22Rv1 (cell line): ENCODE data around the gene ELK3.

Experiments
- H3K27ac ChIP-seq: fragments of 450-650 bp; 2 replicates; pipeline ENCODE4 v1.5.1; 2017
- ZFX ChIP-seq: fragments of 450-650 bp; IDR thresholded peaks from 2 replicates; pipeline ENCODE4 v1.6.1; 2017; ENCODE audit warnings: antibody characterized with exemption, borderline replicate concordance
- TF ChIP-seq, protein P1 (sequence below): fragments of 450-650 bp; IDR thresholded peaks from 2 replicates; pipeline ENCODE4 v1.5.1; 2017; ENCODE audit warnings: mild to moderate bottlenecking

ELK3 gene

DNA sequence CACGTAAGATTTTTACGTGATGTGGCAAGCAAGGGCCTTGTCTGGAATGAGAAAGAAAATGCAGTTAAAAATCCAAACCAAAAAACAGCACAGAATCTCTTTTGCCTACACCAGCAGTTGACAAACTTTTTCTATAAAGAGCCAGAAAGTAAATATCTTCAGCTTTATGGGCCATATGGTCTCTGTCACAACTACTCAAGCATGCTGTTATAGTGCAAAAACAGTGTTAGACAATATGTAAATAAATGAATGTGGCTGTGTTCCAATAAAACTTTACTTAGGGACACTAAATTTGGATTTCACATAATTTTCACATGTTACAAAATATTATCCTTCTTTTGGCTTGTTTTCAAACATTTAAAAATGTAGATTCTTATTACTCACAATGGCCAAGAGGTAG is 6.2 kb upstream of the ELK3 start:
- TF ChIP-seq ZFX: no peak
- TF ChIP-seq, protein P1, sequence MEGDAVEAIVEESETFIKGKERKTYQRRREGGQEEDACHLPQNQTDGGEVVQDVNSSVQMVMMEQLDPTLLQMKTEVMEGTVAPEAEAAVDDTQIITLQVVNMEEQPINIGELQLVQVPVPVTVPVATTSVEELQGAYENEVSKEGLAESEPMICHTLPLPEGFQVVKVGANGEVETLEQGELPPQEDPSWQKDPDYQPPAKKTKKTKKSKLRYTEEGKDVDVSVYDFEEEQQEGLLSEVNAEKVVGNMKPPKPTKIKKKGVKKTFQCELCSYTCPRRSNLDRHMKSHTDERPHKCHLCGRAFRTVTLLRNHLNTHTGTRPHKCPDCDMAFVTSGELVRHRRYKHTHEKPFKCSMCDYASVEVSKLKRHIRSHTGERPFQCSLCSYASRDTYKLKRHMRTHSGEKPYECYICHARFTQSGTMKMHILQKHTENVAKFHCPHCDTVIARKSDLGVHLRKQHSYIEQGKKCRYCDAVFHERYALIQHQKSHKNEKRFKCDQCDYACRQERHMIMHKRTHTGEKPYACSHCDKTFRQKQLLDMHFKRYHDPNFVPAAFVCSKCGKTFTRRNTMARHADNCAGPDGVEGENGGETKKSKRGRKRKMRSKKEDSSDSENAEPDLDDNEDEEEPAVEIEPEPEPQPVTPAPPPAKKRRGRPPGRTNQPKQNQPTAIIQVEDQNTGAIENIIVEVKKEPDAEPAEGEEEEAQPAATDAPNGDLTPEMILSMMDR: no peak
- H3K27ac ChIP-seq: no peak overlapping the region

DNA sequence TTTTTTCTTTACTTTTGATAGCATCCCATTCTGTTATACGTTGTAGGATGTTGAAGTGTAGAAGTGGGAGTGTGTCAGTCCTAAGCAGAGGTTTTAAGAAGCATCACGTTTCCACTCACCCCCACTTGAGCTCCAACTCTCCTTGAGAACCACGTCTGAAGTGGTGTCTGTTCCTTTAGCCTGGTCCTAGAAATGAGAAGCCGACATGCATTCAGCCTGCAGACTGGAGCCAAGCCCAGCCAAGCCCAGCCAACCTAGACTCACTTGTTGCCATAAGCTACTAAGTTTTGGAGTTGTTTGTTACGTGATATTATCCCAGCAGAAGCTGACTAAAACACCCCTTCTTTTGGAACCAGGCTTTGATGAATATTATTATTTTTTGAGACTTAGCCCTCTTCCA is 4.4 kb upstream of the ELK3 start:
- no peak for TF ChIP-seq ZFX
- TF ChIP-seq, protein P1: no peak
- H3K27ac ChIP-seq: no peak overlapping the region

DNA sequence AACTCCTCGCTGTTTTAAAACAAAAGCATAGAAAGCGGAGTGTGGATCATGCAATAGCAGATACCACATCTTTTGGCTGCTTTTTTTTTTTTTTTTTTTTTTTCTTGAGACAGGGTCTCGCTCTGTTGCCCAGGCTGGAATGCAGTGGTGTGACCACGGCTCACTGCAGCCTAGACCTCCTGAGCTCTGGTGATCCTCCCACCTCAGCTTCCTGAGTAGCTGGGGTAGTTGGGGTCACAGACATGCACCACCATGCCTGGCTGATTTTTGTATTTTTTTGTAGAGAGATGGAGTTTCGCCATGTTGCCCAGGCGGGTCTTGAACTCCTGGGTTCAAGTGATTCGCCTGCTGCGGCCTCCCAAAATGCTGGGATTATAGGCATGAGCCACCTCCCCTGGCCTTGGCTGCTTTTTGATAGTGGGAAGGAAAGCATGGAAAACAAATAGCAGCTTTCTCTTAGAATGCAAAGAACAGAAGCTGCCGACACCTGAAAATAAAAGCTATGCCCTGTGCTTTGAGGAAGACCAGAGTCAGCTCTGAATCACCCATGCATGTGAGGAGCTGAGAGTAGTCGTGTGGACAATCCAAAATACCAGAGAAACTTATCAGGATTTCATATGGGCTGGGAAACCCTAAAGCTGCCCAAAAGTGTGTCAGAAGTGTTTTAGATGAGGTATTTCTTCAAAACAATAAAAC is 3.6 kb upstream of the ELK3 start:
- no peak for TF ChIP-seq ZFX
- TF ChIP-seq, protein P1: no peak
- H3K27ac ChIP-seq: no peak overlapping the region

DNA sequence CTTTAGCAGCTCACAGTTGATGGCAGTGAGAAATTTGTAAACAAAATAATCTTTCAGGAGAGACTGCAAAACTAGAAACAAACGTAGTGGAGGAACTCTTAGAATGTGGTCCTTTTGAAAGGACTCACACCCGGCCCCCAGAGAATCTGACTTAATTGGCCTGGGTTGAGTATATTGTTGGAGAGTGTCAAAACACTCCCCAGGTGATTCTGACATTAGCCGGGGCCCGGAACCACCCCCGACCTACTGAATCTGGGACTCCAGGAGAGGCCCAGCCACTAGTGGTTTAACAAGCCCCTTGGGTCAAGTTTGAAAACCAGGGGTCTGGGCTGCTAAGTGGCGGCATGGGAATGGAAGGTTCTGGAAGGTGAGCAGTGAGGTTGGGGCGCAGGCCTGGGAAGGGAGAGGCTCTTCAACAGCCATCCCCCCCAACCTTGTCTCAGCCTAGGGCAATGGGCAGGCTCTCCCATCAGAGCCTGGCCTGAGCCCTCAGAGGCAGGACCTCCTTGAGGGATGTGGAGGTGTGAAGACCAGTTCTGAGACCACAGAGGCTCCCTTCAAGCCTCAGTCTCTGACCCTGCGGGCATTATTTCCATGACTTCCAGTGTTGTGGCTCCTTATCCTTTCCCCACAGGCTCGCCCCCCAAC is 1.1 kb upstream of the ELK3 start:
- no peak overlapping the region for H3K27ac ChIP-seq

DNA sequence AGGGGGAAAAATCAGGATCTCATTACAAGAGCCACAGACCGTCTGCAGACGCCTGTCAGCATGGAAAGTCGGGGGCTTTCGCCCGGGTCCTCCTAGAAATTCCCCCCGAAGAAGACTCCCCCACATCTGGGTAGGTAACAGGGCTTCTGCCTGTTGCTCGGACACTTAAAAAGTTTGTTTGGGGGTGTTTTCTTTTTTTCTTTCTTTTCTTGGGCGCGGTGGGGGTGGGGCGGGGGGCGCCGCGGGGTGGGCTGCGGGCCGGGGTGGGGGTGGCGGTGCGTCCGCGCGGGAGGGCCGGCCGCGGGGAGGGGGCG is 358 bp downstream of the ELK3 start:
- peak overlapping the region; percentile 13; the same call in 1 of the 2 replicates for H3K27ac ChIP-seq
- TF ChIP-seq ZFX: no peak
- TF ChIP-seq, protein P1: no peak

More for the DNA sequence above, 1.1 kb upstream of the ELK3 start:
- no peak for TF ChIP-seq ZFX
- TF ChIP-seq, protein P1: no peak

DNA sequence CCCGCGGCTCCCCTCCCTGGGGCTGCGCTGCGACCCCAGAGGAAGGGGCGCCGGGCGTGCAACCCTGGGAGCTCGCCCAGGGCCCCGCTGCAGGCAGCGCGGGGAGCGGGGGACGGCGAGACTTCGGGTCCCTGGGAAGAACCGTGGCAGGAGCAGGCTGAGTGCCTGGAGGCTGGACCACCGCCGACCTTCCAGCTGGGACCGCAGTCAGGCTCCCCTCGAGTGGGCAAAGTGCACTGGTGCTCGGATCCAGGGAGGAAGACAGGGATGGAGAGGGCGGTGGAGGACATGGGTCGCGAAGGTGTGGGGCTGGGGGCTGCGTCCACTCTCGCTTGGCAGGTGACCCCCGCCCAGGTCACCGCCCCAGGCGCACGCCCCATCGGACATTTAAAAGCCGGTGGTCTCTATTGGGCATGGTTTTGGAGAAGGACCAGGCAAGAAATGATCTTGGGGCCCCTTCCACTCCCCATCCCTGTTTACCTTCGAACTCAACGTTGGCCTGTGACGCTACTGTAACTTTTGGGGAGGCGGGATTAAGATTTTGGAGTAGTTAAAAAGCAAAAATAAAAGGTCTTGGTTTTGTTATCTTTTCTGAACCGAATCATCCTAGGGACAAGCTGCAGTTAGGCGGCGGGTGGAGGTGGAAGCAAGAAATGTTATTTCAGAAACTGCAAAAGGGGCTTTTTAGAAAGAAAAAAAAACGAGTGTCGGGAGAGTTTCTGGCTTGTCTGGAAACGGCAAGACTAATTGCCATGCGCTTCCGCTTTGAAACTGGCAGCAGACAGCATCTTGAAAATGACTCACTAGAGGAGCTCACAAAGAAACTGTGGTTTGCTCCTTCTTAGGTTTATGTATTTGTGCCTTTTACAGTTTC is 1.0 kb downstream of the ELK3 start:
- TF ChIP-seq, protein P1: no peak
- no peak for TF ChIP-seq ZFX
- no peak overlapping the region for H3K27ac ChIP-seq
